SIG-M5 treated with dmso at 0.1 percent for 504 hours (cell line): ENCODE data around the gene RNFT2.

Experiments used
- DNase-seq: peaks from one replicate; lab custom pipeline; 2025; ENCODE audit not compliant: unreplicated experiment; lab: John Stamatoyannopoulos, UW

RNFT2 gene, protein sequence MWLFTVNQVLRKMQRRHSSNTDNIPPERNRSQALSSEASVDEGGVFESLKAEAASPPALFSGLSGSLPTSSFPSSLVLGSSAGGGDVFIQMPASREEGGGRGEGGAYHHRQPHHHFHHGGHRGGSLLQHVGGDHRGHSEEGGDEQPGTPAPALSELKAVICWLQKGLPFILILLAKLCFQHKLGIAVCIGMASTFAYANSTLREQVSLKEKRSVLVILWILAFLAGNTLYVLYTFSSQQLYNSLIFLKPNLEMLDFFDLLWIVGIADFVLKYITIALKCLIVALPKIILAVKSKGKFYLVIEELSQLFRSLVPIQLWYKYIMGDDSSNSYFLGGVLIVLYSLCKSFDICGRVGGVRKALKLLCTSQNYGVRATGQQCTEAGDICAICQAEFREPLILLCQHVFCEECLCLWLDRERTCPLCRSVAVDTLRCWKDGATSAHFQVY

GRCh38 chr12:116737774-116738657, at the start of gene RNFT2, which contains the start of gene SPRING1:
Gene RNFT2, plus strand, starts transcription at chr12:116738315. Its CDS starts 2,183 bp downstream, at chr12:116740498.
Gene SPRING1, minus strand, starts transcription at chr12:116738069. Its CDS starts 169 bp downstream, at chr12:116737900.
- DNase-seq = peak; percentile 99

DNA sequence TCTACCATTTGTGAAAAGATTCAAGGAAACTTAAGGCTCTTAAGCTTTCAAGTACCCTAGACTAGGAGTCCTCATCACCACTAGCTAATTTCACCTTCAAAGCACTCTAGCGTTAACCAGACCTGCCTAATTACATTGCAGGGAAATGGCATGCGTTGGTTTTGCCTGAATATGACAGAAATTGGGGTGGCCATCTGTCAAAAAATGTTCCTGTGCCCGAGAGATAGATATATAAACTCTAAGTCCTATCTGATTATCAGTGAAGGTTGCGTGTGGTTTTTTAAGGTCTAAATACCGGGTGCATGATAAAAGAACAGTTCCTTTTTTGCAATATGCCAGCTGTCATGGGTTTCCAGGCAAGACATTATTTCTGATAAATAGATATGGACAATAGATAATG, 48.6 kb upstream of the RNFT2 start:
- no peak for DNase-seq

- peak; percentile 14 for DNase-seq
These were observed 48.0 kb upstream of the RNFT2 start for GRCh38 chr12:116689979-116690744.

GRCh38 chr12:116691205-116691604, 46.9 kb upstream of the RNFT2 start:
- no peak for DNase-seq

DNA sequence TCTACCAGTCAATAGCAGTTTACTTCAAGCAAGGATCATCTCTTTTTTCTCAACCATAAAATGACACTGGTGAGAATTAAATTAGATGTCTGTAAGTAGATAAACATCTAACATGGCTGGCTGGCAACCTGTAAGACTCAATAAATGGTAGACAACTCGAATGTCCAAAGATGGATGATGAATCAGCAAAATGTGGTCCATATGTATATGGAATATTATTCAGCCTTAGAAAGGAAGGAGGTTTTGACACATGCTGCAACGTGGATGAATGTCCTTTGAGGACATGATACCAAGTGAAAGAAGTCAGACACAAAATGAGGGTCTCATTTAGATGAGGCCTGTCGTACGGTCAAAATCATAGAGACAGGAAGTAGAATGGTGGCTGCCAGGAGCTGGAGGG, 46.5 kb upstream of the RNFT2 start:
- no peak for DNase-seq

GRCh38 chr12:116692605-116693004, 45.5 kb upstream of the RNFT2 start:
- DNase-seq = peak; percentile 36

GRCh38 chr12:116693286-116694227, 44.6 kb upstream of the RNFT2 start:
- no peak for DNase-seq

DNA sequence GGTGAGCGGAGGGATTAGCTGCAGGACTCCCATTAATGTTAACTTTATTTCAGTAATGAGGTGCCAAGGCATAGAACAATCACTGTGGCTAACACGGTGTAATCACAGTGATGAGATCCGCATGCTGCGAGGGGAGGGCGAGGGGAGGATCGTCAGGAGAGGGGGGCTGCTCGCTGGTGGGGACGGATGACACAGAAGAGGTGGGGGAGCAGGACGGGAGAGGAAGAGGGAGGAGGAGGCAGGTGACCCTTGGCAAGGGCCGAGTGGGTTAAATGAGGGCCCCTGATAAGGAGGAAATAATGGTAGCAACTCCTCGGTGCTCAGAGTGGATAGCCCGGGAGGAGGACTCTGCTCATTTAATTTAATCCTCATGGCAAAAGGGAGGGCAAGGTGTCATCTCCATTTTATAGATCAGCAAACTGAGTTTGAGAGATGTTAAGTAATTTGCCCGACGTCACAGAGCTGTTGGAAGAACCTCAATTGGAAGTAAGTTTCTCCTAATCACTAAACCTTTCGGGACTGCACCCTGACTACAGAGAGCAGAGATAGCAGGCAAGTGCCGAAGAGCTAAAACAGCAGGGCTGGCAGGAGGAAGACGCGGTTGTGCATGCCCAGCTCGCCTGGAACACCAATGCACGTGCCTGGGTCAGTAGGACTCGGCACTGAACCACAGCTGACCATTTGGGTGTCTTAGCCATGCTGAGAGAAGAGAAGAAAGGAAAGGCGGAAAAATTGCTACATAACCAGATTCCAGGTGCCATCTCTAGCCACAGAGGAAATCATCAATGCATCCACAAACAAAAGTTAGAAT, 43.3 kb upstream of the RNFT2 start:
- DNase-seq = no peak

DNA sequence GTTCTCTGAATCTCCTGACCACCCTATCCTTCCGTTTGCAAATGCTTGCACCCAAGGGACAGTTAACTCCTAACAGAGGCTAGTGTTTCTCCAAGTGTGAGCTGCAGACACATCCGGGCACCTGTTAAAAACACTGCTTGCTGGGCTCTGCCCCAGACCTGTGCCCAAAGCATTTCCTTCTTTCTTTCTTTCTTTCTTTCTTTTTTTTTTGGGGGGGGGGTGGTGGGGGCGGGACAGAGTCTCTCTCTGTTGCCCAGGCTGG, 42.7 kb upstream of the RNFT2 start:
- no peak for DNase-seq

DNA sequence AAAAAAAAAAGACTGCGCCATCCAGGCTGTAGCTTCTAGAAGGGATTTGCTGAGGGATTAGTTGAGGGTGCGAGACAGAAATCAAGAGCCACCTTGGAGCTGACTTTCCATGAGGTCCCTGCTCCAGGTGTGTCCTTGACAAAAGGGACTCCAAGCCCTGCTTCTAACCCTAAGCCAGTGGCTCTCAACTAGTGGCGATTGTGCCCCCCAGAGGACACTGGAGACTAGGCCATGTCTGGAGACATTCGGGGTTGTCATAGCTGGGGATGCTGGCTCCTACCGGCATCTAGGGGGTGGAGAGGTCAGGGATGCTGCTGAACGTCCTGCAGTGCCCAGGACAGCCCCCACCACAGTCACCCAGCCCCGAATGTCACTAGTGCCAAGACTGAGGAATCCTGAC, 40.8 kb upstream of the RNFT2 start:
- peak; percentile 50 for DNase-seq

GRCh38 chr12:116697716-116698115, 40.4 kb upstream of the RNFT2 start:
- no peak for DNase-seq

DNA sequence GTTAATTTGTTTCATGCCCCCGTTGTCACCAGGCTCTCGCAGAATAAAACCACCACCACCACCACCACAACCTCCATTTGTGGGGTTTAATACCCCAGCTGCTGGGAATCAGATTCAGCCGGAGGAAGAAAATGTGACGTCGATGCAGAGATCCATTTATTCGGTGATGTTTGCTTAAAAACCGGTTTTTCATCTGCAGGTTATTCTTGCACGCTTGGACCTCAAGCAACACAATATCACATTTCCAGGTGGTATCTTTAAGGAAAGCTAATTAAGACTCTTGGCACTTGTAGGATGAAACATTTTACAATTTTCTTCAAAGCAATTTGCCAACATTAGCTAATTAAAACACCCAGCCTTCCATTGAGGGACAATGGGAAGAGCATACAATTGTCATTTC, 40.0 kb upstream of the RNFT2 start:
- peak; percentile 29 for DNase-seq

DNA sequence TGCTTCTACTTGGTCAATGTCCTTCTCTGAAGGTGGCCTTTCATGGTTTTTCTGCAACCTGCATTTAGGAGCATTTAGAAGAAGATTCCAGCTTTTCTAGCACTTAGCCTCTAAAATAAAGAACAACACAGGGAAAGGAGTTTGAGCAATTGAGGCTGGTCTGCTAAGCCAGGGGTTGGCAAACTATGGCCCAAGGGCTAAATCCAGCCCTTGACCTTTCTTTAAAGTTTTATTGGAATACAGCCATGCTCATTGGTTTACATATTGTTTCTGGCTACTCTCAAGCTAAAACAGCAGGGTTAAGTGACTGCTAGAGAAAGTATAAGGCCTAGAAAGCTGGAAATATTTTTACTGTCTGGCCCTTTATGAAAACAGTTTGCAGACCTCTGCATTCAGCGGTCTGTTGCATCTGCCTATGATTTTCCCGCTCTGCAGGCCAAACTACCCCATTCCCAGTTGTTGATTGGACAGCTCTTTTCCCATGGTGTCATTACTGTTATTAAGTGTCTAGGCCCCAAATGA, 39.5 kb upstream of the RNFT2 start:
- no peak for DNase-seq

DNA sequence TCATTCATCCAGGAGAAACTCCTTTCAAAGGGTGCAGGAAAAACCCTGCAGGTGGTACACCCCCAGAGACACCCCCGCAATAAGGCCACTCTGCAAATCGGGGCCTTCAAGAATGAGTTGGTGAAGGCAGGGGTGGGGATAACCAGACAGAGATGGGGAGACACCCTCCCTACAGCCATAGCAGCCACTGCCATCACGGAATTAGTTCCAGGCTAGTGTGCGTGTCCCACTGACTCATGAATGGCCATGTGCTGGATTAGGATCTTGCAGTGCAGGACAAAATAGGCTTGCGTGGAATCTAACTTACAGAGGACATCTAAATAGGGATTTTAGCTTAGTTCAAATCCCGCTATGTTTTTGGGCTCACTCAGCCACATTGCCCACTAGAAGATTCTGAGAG, 38.0 kb upstream of the RNFT2 start:
- DNase-seq = no peak

- DNase-seq = no peak
These were observed 36.7 kb upstream of the RNFT2 start for GRCh38 chr12:116701432-116701831.

GRCh38 chr12:116703214-116703795, 34.8 kb upstream of the RNFT2 start:
- peak; percentile 75 for DNase-seq

DNA sequence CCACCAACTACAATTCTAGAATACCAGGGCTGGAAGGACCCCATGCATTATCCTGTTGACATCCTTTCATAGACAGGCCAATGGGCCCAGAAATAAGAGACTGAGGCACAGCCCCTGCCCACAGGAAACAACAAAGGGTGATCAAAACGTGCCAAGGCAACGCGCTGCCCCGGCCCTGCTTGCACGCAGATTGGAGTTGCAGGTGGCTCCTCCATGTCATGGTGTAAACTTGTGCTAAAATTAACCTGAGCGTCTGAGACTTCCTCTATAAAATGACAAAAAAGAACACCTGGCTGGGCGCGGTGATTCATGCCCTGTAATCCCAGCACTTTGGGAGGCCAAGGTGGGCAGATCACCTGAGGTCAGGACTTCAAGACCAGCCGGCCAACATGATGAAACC, 30.4 kb upstream of the RNFT2 start:
- DNase-seq = no peak

DNA sequence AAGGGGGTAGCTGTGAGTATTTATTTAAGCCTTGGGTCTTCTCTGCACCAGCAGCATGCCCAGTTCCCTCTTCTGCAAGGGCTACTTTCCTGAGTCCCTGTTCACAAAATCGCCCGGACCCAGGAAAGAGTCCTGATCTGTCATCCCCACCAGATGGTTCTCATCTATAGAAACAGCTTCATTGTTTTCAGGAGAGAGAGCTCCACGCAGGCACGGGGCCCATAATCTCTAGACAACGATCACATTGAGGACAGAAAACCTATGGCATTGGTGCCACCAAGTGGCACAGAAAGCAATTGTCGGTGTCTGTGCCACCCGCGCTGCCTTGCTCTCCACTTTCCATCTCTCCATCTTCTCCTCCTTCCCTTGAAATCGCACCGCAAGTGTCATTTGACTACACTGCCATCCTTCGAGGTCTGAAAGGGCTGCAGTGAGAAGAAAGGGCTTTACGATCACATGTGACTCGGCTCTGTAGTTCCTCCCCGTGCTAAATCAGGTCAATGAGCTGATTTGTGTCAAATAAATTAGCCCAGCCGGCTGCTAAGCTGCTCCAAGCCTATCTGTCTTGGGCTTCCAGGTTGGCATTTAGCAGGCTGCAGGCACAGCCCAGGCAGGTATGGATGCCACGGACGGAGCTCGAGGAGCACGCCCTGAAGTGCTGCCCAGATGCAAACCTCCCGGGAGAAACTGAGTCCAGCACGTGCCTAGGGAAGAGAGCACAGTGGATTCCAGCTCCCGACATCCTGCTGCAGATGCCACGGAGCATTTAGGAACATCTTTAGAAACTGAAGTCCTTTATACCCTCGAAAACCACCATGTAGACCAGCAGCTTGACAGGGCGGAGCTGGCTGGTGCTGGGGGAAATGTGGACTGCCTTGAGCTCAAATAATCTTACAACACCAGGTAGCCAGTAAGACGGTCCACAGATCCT, 29.0 kb upstream of the RNFT2 start:
- DNase-seq = peak; percentile 72
